ENCODE results near the gene KCTD16. TPM values are rescaled to one million over a fixed set of nuclear protein-coding genes. Genes with fewer than 3 reads are reported as not detected.

KCTD16 gene
- total RNA-seq: 1 to 10 TPM in 1 of 6 donors, under 1 TPM in 5; under 0.01 to 1.7 (median 0.27) TPM

- H3K27me3 ChIP-seq: no peaks in the 10 kb centered on the region
- no peaks in the 10 kb centered on the region for H3K9me3 ChIP-seq
- TF ChIP-seq POLR2A (IDR thresholded peaks at IDR 0.05) (peak in 3 of 4 donors; percentile 42 to 71 (median 67)), CTCF (IDR thresholded peaks at IDR 0.05) (peak in 1 of 6 experiments; percentile 29), POLR2AphosphoS5 (IDR thresholded peaks at IDR 0.05) (peak; percentile 75 to 82), EP300 (IDR thresholded peaks at IDR 0.05) (no peak)
- peak within 1 kb of the TSS; percentile 69 to 91 (median 83) for H3K4me3 ChIP-seq
- 0 to 1% methylated on average over 14 to 39 of the region's 39 CpGs for WGBS, 2 donors
- peaks cover 17 to 22% (median 19%) of the 10 kb centered on the region in 4 donors for H3K4me1 ChIP-seq
- peak within 1 kb of the TSS; percentile 84 to 90 (median 86) for H3K27ac ChIP-seq
- H3K36me3 ChIP-seq: peaks cover 0 to 30% (median under 1%) of the 10 kb centered on the region in 4 donors
- ATAC-seq (ENCODE audit: low FRiP score in 2 of 2): peak; percentile 100
- peak; percentile 97 to 98 for DNase-seq
Observed at GRCh38 chr5:144170276-144171024, at the start of gene KCTD16, which contains the start of gene YIPF5. TSS of gene KCTD16 (plus strand) at chr5:144170873. TSS of gene YIPF5 (minus strand) at chr5:144170659. CDS start at chr5:144169955, 704 bp downstream.

GRCh38 chr5:144121577-144121976 is 49.1 kb upstream of the KCTD16 start:
- WGBS, 2 donors: 98 to 100% methylated on average over 1 of the region's 1 CpG
- no peak for ATAC-seq (ENCODE audit: low FRiP score in 2 of 2)
- Histone ChIP-seq H3K27me3 (no peaks in the 10 kb centered on the region), H3K4me3 (no peak overlapping the region), H3K36me3 (no peaks in the 10 kb centered on the region), H3K9me3 (no peaks in the 10 kb centered on the region), H3K4me1 (peaks cover 0 to 3% (median 0%) of the 10 kb centered on the region in 4 donors), H3K27ac (no peak overlapping the region)
- DNase-seq: no peak
- TF ChIP-seq POLR2A (IDR thresholded peaks at IDR 0.05) (no peak), POLR2AphosphoS5 (IDR thresholded peaks at IDR 0.05) (no peak), CTCF (IDR thresholded peaks at IDR 0.05) (no peak), EP300 (IDR thresholded peaks at IDR 0.05) (no peak)

- WGBS, 2 donors: 71 to 80% methylated on average over 2 of the region's 2 CpGs
- Histone ChIP-seq H3K36me3 (no peaks in the 10 kb centered on the region), H3K27me3 (no peaks in the 10 kb centered on the region), H3K4me3 (no peak overlapping the region), H3K9me3 (no peaks in the 10 kb centered on the region), H3K4me1 (peaks cover 0 to 3% (median 0%) of the 10 kb centered on the region in 4 donors), H3K27ac (no peak overlapping the region)
- ATAC-seq (ENCODE audit: low FRiP score in 2 of 2): no peak
- DNase-seq: no peak
- TF ChIP-seq POLR2A (IDR thresholded peaks at IDR 0.05): no peak
- TF ChIP-seq POLR2AphosphoS5 (IDR thresholded peaks at IDR 0.05): no peak
- TF ChIP-seq CTCF (IDR thresholded peaks at IDR 0.05): no peak
- no peak for TF ChIP-seq EP300 (IDR thresholded peaks at IDR 0.05)
Observed at GRCh38 chr5:144122081-144122480, 48.6 kb upstream of the KCTD16 start.

- peaks cover 0 to 3% (median 0%) of the 10 kb centered on the region in 4 donors for H3K4me1 ChIP-seq
Observed at GRCh38 chr5:144122641-144123040, 48.0 kb upstream of the KCTD16 start.

More at GRCh38 chr5:144122641-144123040, 48.0 kb upstream of the KCTD16 start:
- no peaks in the 10 kb centered on the region for H3K27me3 ChIP-seq
- no peak overlapping the region for H3K4me3 ChIP-seq
- 86 to 87% methylated on average over 3 of the region's 3 CpGs for WGBS, 2 donors
- no peak overlapping the region for H3K27ac ChIP-seq
- H3K36me3 ChIP-seq: no peaks in the 10 kb centered on the region
- ATAC-seq (ENCODE audit: low FRiP score in 2 of 2): no peak
- TF ChIP-seq EP300 (IDR thresholded peaks at IDR 0.05) (no peak), POLR2A (IDR thresholded peaks at IDR 0.05) (no peak), CTCF (IDR thresholded peaks at IDR 0.05) (no peak), POLR2AphosphoS5 (IDR thresholded peaks at IDR 0.05) (no peak)
- H3K9me3 ChIP-seq: no peaks in the 10 kb centered on the region
- no peak for DNase-seq

Data from upper lobe of left lung (tissue), 6 donors.